Measurements from ENCODE around the gene IGSF9.

Gene IGSF9

GRCh38 chr1:159935719-159936272 lies 9.6 kb downstream of the IGSF9 start:
- no peak overlapping the region for H3K27ac ChIP-seq (ENCODE audit: low read length)
- no peaks in the 10 kb centered on the region for H3K27me3 ChIP-seq (ENCODE audit: control insufficient read depth, insufficient read depth, low read length)
- no peak overlapping the region for H3K9ac ChIP-seq (ENCODE audit: low read length)
- H3K4me3 ChIP-seq (ENCODE audit: low read length): no peak overlapping the region
- peaks cover 8% of the 10 kb centered on the region for H3K4me1 ChIP-seq (ENCODE audit: control insufficient read depth, low read depth, low read length)
- H3K36me3 ChIP-seq (ENCODE audit: control insufficient read depth, low read depth, low read length): peaks cover 29% of the 10 kb centered on the region
- H3K9me3 ChIP-seq (ENCODE audit: control insufficient read depth, low read depth, low read length): no peaks in the 10 kb centered on the region

GRCh38 chr1:159935305-159935704 lies 10.1 kb downstream of the IGSF9 start:
- no peaks in the 10 kb centered on the region for H3K27me3 ChIP-seq (ENCODE audit: control insufficient read depth, insufficient read depth, low read length)
- no peaks in the 10 kb centered on the region for H3K9me3 ChIP-seq (ENCODE audit: control insufficient read depth, low read depth, low read length)
- no peak overlapping the region for H3K4me3 ChIP-seq (ENCODE audit: low read length)
- H3K4me1 ChIP-seq (ENCODE audit: control insufficient read depth, low read depth, low read length): peaks cover 8% of the 10 kb centered on the region
- H3K9ac ChIP-seq (ENCODE audit: low read length): no peak overlapping the region
- H3K36me3 ChIP-seq (ENCODE audit: control insufficient read depth, low read depth, low read length): peaks cover 28% of the 10 kb centered on the region
- no peak overlapping the region for H3K27ac ChIP-seq (ENCODE audit: low read length)

- H3K27ac ChIP-seq (ENCODE audit: low read length): no peak overlapping the region
- no peaks in the 10 kb centered on the region for H3K9me3 ChIP-seq (ENCODE audit: control insufficient read depth, low read depth, low read length)
- H3K36me3 ChIP-seq (ENCODE audit: control insufficient read depth, low read depth, low read length): peaks cover 24% of the 10 kb centered on the region
- peaks cover 8% of the 10 kb centered on the region for H3K4me1 ChIP-seq (ENCODE audit: control insufficient read depth, low read depth, low read length)
- H3K27me3 ChIP-seq (ENCODE audit: control insufficient read depth, insufficient read depth, low read length): no peaks in the 10 kb centered on the region
- H3K9ac ChIP-seq (ENCODE audit: low read length): no peak overlapping the region
- H3K4me3 ChIP-seq (ENCODE audit: low read length): no peak overlapping the region
Measured at GRCh38 chr1:159934136-159935039, 11.0 kb downstream of the IGSF9 start.

- no peak overlapping the region for H3K9ac ChIP-seq (ENCODE audit: low read length)
- H3K4me3 ChIP-seq (ENCODE audit: low read length): no peak overlapping the region
- peaks cover 8% of the 10 kb centered on the region for H3K4me1 ChIP-seq (ENCODE audit: control insufficient read depth, low read depth, low read length)
- no peaks in the 10 kb centered on the region for H3K27me3 ChIP-seq (ENCODE audit: control insufficient read depth, insufficient read depth, low read length)
- H3K9me3 ChIP-seq (ENCODE audit: control insufficient read depth, low read depth, low read length): no peaks in the 10 kb centered on the region
- no peak overlapping the region for H3K27ac ChIP-seq (ENCODE audit: low read length)
- peaks cover 33% of the 10 kb centered on the region for H3K36me3 ChIP-seq (ENCODE audit: control insufficient read depth, low read depth, low read length)
Measured at GRCh38 chr1:159933347-159933746, 12.1 kb downstream of the IGSF9 start.

GRCh38 chr1:159932296-159933285 lies 12.8 kb downstream of the IGSF9 start:
- Histone ChIP-seq H3K9ac (ENCODE audit: low read length) (no peak overlapping the region), H3K9me3 (ENCODE audit: control insufficient read depth, low read depth, low read length) (no peaks in the 10 kb centered on the region), H3K36me3 (ENCODE audit: control insufficient read depth, low read depth, low read length) (peaks cover 40% of the 10 kb centered on the region), H3K4me3 (ENCODE audit: low read length) (no peak overlapping the region), H3K27ac (ENCODE audit: low read length) (no peak overlapping the region), H3K27me3 (ENCODE audit: control insufficient read depth, insufficient read depth, low read length) (no peaks in the 10 kb centered on the region), H3K4me1 (ENCODE audit: control insufficient read depth, low read depth, low read length) (peaks cover 8% of the 10 kb centered on the region)

GRCh38 chr1:159931795-159932173 lies 13.6 kb downstream of the IGSF9 start:
- H3K27ac ChIP-seq (ENCODE audit: low read length): no peak overlapping the region
- no peak overlapping the region for H3K9ac ChIP-seq (ENCODE audit: low read length)
- H3K36me3 ChIP-seq (ENCODE audit: control insufficient read depth, low read depth, low read length): peaks cover 48% of the 10 kb centered on the region
- peaks cover 3% of the 10 kb centered on the region for H3K4me1 ChIP-seq (ENCODE audit: control insufficient read depth, low read depth, low read length)
- H3K9me3 ChIP-seq (ENCODE audit: control insufficient read depth, low read depth, low read length): no peaks in the 10 kb centered on the region
- no peaks in the 10 kb centered on the region for H3K27me3 ChIP-seq (ENCODE audit: control insufficient read depth, insufficient read depth, low read length)
- H3K4me3 ChIP-seq (ENCODE audit: low read length): no peak overlapping the region

- peaks cover 50% of the 10 kb centered on the region for H3K36me3 ChIP-seq (ENCODE audit: control insufficient read depth, low read depth, low read length)
- no peak overlapping the region for H3K9ac ChIP-seq (ENCODE audit: low read length)
- no peaks in the 10 kb centered on the region for H3K27me3 ChIP-seq (ENCODE audit: control insufficient read depth, insufficient read depth, low read length)
- H3K27ac ChIP-seq (ENCODE audit: low read length): no peak overlapping the region
- no peaks in the 10 kb centered on the region for H3K4me1 ChIP-seq (ENCODE audit: control insufficient read depth, low read depth, low read length)
- no peak overlapping the region for H3K4me3 ChIP-seq (ENCODE audit: low read length)
- H3K9me3 ChIP-seq (ENCODE audit: control insufficient read depth, low read depth, low read length): no peaks in the 10 kb centered on the region
Measured at GRCh38 chr1:159931101-159931794, 14.2 kb downstream of the IGSF9 start.

- Histone ChIP-seq H3K4me3 (ENCODE audit: low read length) (no peak overlapping the region), H3K9me3 (ENCODE audit: control insufficient read depth, low read depth, low read length) (no peaks in the 10 kb centered on the region), H3K27me3 (ENCODE audit: control insufficient read depth, insufficient read depth, low read length) (no peaks in the 10 kb centered on the region), H3K36me3 (ENCODE audit: control insufficient read depth, low read depth, low read length) (peaks cover 49% of the 10 kb centered on the region), H3K9ac (ENCODE audit: low read length) (no peak overlapping the region), H3K27ac (ENCODE audit: low read length) (no peak overlapping the region), H3K4me1 (ENCODE audit: control insufficient read depth, low read depth, low read length) (no peaks in the 10 kb centered on the region)
Measured at GRCh38 chr1:159930634-159931033, 14.8 kb downstream of the IGSF9 start.

GRCh38 chr1:159930216-159930615 lies 15.2 kb downstream of the IGSF9 start:
- Histone ChIP-seq H3K27ac (ENCODE audit: low read length) (no peak overlapping the region), H3K4me3 (ENCODE audit: low read length) (no peak overlapping the region), H3K27me3 (ENCODE audit: control insufficient read depth, insufficient read depth, low read length) (peaks cover under 1% of the 10 kb centered on the region), H3K9me3 (ENCODE audit: control insufficient read depth, low read depth, low read length) (no peaks in the 10 kb centered on the region), H3K4me1 (ENCODE audit: control insufficient read depth, low read depth, low read length) (no peaks in the 10 kb centered on the region), H3K36me3 (ENCODE audit: control insufficient read depth, low read depth, low read length) (peaks cover 46% of the 10 kb centered on the region), H3K9ac (ENCODE audit: low read length) (no peak overlapping the region)

GRCh38 chr1:159929155-159930051 lies 16.0 kb downstream of the IGSF9 start:
- Histone ChIP-seq H3K4me1 (ENCODE audit: control insufficient read depth, low read depth, low read length) (no peaks in the 10 kb centered on the region), H3K27me3 (ENCODE audit: control insufficient read depth, insufficient read depth, low read length) (peaks cover 8% of the 10 kb centered on the region), H3K4me3 (ENCODE audit: low read length) (no peak overlapping the region), H3K27ac (ENCODE audit: low read length) (no peak overlapping the region), H3K9ac (ENCODE audit: low read length) (no peak overlapping the region), H3K9me3 (ENCODE audit: control insufficient read depth, low read depth, low read length) (no peaks in the 10 kb centered on the region), H3K36me3 (ENCODE audit: control insufficient read depth, low read depth, low read length) (peaks cover 39% of the 10 kb centered on the region)

All from iPS-18a (cell line).